ENCODE results near the gene RRAD.

The RRAD gene

DNA sequence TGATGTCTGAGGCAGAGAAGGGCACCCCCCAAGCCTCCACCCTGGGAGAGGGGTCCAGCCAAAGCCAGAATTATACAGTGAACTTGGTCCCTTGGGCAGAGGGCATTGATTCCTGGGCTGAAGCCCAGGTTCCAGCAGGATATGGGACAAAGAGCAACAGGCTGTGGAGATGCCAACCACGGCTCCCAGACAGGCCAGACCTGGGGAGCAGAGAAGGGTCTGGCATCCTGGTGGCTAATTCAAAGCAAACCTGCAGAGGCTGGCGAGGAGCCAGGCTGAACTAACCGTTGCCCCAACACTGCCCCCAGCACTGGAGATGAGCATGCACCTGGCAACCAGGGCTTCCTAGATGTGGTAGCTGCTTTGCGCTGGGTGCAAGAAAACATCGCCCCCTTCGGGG, 38.7 kb upstream of the RRAD start:
- Histone ChIP-seq H3K9me3 (ENCODE audit: control insufficient read depth, insufficient read depth, low read depth, low read length) (no peaks in the 10 kb centered on the region), H3K4me3 (ENCODE audit: low read depth, low read length) (no peak overlapping the region), H3K36me3 (ENCODE audit: control insufficient read depth in 2 of 2, insufficient read depth in 1 of 2, low read length in 2 of 2) (peaks cover 4 to 50% of the 10 kb centered on the region in 2 experiments; a peak in 2 of 3 replicates), H3K4me1 (ENCODE audit: control insufficient read depth, insufficient read depth, low read length) (no peaks in the 10 kb centered on the region), H3K27ac (ENCODE audit: extremely low read depth, low read depth, low read length) (no peak overlapping the region)
- CTCF ChIA-PET = interaction anchor here (0.6 to 2.3 kb wide), 7 partner anchors 12 to 196 kb away, joined by 3 to 10 read pairs (median 3); partner anchors contain the start of genes FBXL8 and TRADD
- TF ChIP-seq, protein P1, sequence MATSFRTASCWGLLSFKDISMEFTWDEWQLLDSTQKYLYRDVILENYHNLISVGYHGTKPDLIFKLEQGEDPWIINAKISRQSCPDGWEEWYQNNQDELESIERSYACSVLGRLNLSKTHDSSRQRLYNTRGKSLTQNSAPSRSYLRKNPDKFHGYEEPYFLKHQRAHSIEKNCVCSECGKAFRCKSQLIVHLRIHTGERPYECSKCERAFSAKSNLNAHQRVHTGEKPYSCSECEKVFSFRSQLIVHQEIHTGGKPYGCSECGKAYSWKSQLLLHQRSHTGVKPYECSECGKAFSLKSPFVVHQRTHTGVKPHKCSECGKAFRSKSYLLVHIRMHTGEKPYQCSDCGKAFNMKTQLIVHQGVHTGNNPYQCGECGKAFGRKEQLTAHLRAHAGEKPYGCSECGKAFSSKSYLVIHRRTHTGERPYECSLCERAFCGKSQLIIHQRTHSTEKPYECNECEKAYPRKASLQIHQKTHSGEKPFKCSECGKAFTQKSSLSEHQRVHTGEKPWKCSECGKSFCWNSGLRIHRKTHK (tag by site-specific recombination; IDR thresholded peaks at IDR 0.05) = no peak
- POLR2A ChIA-PET = no interaction called here

DNA sequence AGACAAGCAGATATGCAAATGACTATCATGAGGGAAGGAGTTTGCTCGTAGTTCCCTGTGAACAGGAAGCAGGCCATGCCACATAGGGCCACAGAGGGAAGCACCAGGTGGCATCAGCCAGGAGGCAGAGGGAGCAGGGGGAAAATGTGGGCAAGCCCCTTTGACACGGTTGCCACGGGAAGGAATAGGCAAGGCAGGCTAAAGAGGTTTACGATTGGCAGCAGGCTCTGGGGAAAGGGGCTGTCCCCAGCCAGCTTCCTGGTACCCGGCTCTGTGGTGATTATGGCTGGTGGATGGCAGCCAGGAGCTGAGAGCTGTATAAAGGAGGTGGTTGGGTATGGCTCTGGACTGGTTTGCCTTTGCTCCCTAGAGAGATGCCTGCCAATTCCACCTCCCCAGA, 36.6 kb upstream of the RRAD start:
- ChIA-PET POLR2A (no interaction called here), CTCF (interaction anchor here (0.6 to 3.8 kb wide), 11 partner anchors 9 to 193 kb away, joined by 3 to 33 read pairs (median 4); partner anchors contain the start of genes CDH16 and CIAO2B)
- H3K9me3 ChIP-seq (ENCODE audit: control insufficient read depth, insufficient read depth, low read depth, low read length) = no peaks in the 10 kb centered on the region
- H3K36me3 ChIP-seq (ENCODE audit: control insufficient read depth in 2 of 2, insufficient read depth in 1 of 2, low read length in 2 of 2) = peaks cover 0 to 39% of the 10 kb centered on the region in 2 experiments; a peak in 1 of 3 replicates
- H3K27ac ChIP-seq (ENCODE audit: extremely low read depth, low read depth, low read length) = no peak overlapping the region
- H3K4me3 ChIP-seq (ENCODE audit: low read depth, low read length) = no peak overlapping the region
- H3K4me1 ChIP-seq (ENCODE audit: control insufficient read depth, insufficient read depth, low read length) = no peaks in the 10 kb centered on the region
- no peak for TF ChIP-seq ZNF830 (tag by site-specific recombination; IDR thresholded peaks at IDR 0.05; ENCODE audit: low read depth)
- no peak for TF ChIP-seq SALL2 (tag by site-specific recombination; IDR thresholded peaks at IDR 0.05; ENCODE audit: borderline replicate concordance)
- no peak for TF ChIP-seq ZNF791 (tag by site-specific recombination; IDR thresholded peaks at IDR 0.05)
- TF ChIP-seq KLF9 (tag by site-specific recombination; IDR thresholded peaks at IDR 0.05; ENCODE audit: low read depth) = no peak
- TF ChIP-seq ZBTB20 (tag by site-specific recombination; IDR thresholded peaks at IDR 0.05) = peak; percentile 67; the same call in 1 of the 2 replicates

DNA sequence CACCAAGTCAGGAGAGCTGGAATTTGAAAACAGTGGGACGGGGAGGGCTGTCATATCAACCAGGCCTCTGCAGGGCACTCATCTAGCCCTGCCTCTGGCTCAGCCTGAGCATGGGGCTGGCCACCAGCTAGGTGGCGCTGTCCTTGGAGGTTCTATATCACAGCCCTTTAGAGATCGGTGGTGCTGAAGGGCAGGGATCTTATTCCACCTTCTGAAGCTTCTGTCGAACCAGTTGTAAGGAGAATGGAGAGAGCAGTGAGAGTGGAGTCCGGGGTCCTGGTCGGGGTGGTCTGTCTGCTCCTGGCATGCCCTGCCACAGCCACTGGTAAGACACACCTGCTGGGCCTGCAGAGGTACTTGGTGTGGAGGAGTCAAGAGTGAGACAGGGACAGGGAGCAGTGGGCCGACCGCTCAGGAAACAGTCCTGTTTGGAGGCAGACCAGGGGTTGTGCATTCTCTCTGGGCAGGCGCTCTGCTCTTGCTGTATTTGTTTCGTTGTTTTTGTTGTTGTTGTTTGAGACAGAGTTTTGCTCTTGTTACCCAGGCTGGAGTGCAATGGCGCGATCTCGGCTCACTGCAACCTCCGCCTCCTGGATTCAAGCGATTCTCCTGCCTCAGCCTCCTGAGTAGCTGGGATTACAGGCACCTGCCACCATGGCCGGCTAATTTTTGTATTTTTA, 35.9 kb upstream of the RRAD start, which contains the start of gene CES3:
CES3 (plus strand) TSS at position 202 of the 680 bp plus-strand sequence; CDS start at position 244, 42 bp downstream.
- CTCF ChIA-PET = interaction anchor here (0.6 to 3.8 kb wide), 34 partner anchors 9 to 1010 kb away, joined by 3 to 33 read pairs (median 5); partner anchors contain the start of genes CDH16, CES4A and CIAO2B
- H3K36me3 ChIP-seq (ENCODE audit: control insufficient read depth in 2 of 2, insufficient read depth in 1 of 2, low read length in 2 of 2) = peaks cover 0 to 32% of the 10 kb centered on the region in 2 experiments; a peak in 1 of 3 replicates
- peak within 1 kb of the TSS; percentile 36 for H3K4me3 ChIP-seq (ENCODE audit: low read depth, low read length)
- POLR2A ChIA-PET = interaction anchor here (0.7 to 1.6 kb wide), 7 partner anchors 10 to 252 kb away, joined by 3 to 7 read pairs (median 4); partner anchors contain the start of gene PDP2
- H3K4me1 ChIP-seq (ENCODE audit: control insufficient read depth, insufficient read depth, low read length) = no peaks in the 10 kb centered on the region
- no peak within 1 kb of the TSS; the same call in 1 of the 2 replicates for H3K27ac ChIP-seq (ENCODE audit: extremely low read depth, low read depth, low read length)
- H3K9me3 ChIP-seq (ENCODE audit: control insufficient read depth, insufficient read depth, low read depth, low read length) = no peaks in the 10 kb centered on the region
- TF ChIP-seq KLF1 (tag by site-specific recombination; IDR thresholded peaks at IDR 0.05) (peak; percentile 7; the same call in 1 of the 2 replicates), GFI1B (tag by site-specific recombination; IDR thresholded peaks at IDR 0.05) (no peak), ZNF175 (tag by site-specific recombination; IDR thresholded peaks at IDR 0.05) (no peak), ZNF23 (tag by site-specific recombination; IDR thresholded peaks at IDR 0.05; ENCODE audit: borderline replicate concordance) (no peak), ZFP37 (tag by site-specific recombination; IDR thresholded peaks at IDR 0.05) (0 out of 2 replicates have a peak, but pooled peaks have one; percentile 26), ZNF843 (tag by site-specific recombination; IDR thresholded peaks at IDR 0.05) (0 out of 2 replicates have a peak, but pooled peaks have one; percentile 33), ZNF623 (tag by site-specific recombination; IDR thresholded peaks at IDR 0.05) (no peak), ZNF473 (tag by site-specific recombination; IDR thresholded peaks at IDR 0.05) (no peak), MEIS1 (CRISPR knock-in tag; IDR thresholded peaks at IDR 0.05; ENCODE audit: borderline replicate concordance) (no peak), ZNF510 (tag by site-specific recombination; IDR thresholded peaks at IDR 0.05; ENCODE audit: insufficient replicate concordance) (no peak), ZBTB20 (tag by site-specific recombination; IDR thresholded peaks at IDR 0.05) (peak; percentile 46), ZNF248 (tag by site-specific recombination; IDR thresholded peaks at IDR 0.05) (no peak), ZFP41 (tag by site-specific recombination; IDR thresholded peaks at IDR 0.05; ENCODE audit: borderline replicate concordance) (no peak), ZNF37A (tag by site-specific recombination; IDR thresholded peaks at IDR 0.05) (no peak)
- TF ChIP-seq, protein P2, sequence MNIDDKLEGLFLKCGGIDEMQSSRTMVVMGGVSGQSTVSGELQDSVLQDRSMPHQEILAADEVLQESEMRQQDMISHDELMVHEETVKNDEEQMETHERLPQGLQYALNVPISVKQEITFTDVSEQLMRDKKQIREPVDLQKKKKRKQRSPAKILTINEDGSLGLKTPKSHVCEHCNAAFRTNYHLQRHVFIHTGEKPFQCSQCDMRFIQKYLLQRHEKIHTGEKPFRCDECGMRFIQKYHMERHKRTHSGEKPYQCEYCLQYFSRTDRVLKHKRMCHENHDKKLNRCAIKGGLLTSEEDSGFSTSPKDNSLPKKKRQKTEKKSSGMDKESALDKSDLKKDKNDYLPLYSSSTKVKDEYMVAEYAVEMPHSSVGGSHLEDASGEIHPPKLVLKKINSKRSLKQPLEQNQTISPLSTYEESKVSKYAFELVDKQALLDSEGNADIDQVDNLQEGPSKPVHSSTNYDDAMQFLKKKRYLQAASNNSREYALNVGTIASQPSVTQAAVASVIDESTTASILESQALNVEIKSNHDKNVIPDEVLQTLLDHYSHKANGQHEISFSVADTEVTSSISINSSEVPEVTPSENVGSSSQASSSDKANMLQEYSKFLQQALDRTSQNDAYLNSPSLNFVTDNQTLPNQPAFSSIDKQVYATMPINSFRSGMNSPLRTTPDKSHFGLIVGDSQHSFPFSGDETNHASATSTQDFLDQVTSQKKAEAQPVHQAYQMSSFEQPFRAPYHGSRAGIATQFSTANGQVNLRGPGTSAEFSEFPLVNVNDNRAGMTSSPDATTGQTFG (tag by site-specific recombination; IDR thresholded peaks at IDR 0.05; ENCODE audit: borderline replicate concordance) = no peak
- TF ChIP-seq, protein P3, sequence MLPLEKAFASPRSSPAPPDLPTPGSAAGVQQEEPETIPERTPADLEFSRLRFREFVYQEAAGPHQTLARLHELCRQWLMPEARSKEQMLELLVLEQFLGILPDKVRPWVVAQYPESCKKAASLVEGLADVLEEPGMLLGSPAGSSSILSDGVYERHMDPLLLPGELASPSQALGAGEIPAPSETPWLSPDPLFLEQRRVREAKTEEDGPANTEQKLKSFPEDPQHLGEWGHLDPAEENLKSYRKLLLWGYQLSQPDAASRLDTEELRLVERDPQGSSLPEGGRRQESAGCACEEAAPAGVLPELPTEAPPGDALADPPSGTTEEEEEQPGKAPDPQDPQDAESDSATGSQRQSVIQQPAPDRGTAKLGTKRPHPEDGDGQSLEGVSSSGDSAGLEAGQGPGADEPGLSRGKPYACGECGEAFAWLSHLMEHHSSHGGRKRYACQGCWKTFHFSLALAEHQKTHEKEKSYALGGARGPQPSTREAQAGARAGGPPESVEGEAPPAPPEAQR (tag by site-specific recombination; IDR thresholded peaks at IDR 0.05) = no peak
- TF ChIP-seq, protein P4, sequence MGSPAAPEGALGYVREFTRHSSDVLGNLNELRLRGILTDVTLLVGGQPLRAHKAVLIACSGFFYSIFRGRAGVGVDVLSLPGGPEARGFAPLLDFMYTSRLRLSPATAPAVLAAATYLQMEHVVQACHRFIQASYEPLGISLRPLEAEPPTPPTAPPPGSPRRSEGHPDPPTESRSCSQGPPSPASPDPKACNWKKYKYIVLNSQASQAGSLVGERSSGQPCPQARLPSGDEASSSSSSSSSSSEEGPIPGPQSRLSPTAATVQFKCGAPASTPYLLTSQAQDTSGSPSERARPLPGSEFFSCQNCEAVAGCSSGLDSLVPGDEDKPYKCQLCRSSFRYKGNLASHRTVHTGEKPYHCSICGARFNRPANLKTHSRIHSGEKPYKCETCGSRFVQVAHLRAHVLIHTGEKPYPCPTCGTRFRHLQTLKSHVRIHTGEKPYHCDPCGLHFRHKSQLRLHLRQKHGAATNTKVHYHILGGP (tag by site-specific recombination; IDR thresholded peaks at IDR 0.05) = no peak

Measured in HEK293 (cell line).